Measurements from ENCODE around the gene FNTB.

GRCh38 chr14:65042731-65043372, 56.2 kb downstream of the FNTB start:
- TF ChIP-seq GABPA (IDR thresholded peaks at IDR 0.05; ENCODE audit: low read depth) (no peak), CTCF (IDR thresholded peaks at IDR 0.05; ENCODE audit: insufficient read depth, low read length) (no peak)

All from HL-60 (cell line).